Memory B cell (primary cell): ENCODE measurements around the gene FBXL16.

Experiments
- ATAC-seq: fragments of 150-1000 bp; cut with Tn5 transposase; 2 replicates; pipeline ENCODE4 v1.10.0; 2021; ENCODE audit warnings: low read depth, mild to moderate bottlenecking, moderate library complexity
- DNase-seq, 2 donors: peaks; one replicate each; pipeline ENCODE4 v3.0.0; 2022; ENCODE audit warnings: low spot score in 2 of 2
- H3K27ac Mint-ChIP-seq: one replicate; pipeline ENCODE4 v1.8.0; 2022; ENCODE audit warnings: mild to moderate bottlenecking, moderate library complexity, mixed read lengths
- H3K27me3 Mint-ChIP-seq: one replicate; pipeline ENCODE4 v1.8.0; 2022; ENCODE audit warnings: mixed read lengths
- H3K36me3 Mint-ChIP-seq: one replicate; pipeline ENCODE4 v1.8.0; 2022; ENCODE audit warnings: mild to moderate bottlenecking, mixed read lengths
- H3K4me1 Mint-ChIP-seq: one replicate; pipeline ENCODE4 v1.8.0; 2022; ENCODE audit warnings: mixed read lengths
- H3K4me3 Mint-ChIP-seq: one replicate; pipeline ENCODE4 v1.8.0; 2022; ENCODE audit warnings: mild to moderate bottlenecking, moderate library complexity, mixed read lengths
- H3K9me3 Mint-ChIP-seq: one replicate; pipeline ENCODE4 v1.8.0; 2022; ENCODE audit warnings: mixed read lengths

The FBXL16 gene

DNA sequence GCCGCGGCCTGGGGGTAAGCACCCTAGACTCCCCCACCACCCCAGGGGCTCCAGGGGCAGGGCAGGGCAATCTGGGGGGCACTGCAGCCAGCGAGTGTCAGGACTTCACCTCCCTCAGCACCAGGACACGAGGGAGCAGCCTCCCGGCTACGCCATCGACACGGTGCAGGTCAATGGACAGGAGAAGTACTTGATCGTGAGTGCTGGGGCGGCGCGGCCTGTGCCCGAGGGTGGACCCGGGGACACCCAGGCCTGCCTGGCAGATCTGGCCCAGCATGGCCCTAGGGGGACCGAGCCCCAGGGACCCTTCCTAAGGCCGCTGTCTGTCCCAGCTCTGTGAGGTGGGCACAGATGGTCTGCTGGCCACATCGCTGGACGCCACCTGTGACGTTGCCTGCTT, 33.2 kb downstream of the FBXL16 start:
- H3K36me3 Mint-ChIP-seq, result peaks cover 10% of the 10 kb centered on the region

DNA sequence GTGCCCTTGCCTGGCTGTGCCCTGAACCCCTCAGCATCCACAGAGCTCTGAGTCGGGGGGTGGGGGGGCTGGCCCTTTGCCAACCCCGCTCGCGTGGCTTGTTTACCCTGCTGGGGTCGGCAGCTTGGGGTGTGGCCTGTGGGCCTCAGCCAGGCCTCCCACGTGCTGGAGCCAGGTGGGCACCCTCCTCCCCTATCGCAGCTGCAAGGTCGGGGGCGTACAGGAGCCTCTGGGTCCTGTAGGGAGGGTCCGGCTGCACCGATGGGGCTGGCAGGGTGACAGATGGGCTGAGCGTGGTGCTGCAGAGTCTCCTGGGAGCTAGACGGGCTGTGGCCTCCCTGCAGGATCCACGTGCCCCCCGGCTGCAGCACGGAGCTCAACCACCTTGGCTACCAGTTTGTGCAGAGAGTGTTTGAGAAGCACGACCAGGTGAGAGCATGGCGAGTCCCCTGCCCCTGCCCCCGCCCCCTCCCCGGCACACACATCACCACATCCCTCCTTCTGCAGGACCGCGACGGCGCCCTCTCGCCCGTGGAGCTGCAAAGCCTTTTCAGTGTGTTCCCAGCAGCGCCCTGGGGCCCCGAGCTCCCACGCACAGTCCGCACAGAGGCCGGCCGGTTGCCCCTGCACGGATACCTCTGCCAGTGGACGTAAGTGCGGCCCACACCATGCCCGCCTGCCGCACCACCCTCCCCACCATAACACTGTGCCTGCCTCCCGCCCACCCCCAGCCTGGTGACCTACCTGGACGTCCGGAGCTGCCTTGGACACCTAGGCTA, 34.1 kb downstream of the FBXL16 start:
- Mint-ChIP-seq H3K27me3 (peaks cover 7% of the 10 kb centered on the region), H3K9me3 (no peaks in the 10 kb centered on the region), H3K27ac (no peak overlapping the region), H3K4me1 (peaks cover 9% of the 10 kb centered on the region), H3K4me3 (no peak overlapping the region), H3K36me3 (peaks cover 10% of the 10 kb centered on the region)
- ATAC-seq (no peak), DNase-seq (no peak)

More for the DNA sequence above, 33.2 kb downstream of the FBXL16 start:
- ATAC-seq (no peak), DNase-seq (no peak)
- no peaks in the 10 kb centered on the region for H3K9me3 Mint-ChIP-seq
- H3K4me3 Mint-ChIP-seq, result no peak overlapping the region
- H3K4me1 Mint-ChIP-seq, result peaks cover 9% of the 10 kb centered on the region
- peaks cover 7% of the 10 kb centered on the region for H3K27me3 Mint-ChIP-seq
- H3K27ac Mint-ChIP-seq, result no peak overlapping the region

DNA sequence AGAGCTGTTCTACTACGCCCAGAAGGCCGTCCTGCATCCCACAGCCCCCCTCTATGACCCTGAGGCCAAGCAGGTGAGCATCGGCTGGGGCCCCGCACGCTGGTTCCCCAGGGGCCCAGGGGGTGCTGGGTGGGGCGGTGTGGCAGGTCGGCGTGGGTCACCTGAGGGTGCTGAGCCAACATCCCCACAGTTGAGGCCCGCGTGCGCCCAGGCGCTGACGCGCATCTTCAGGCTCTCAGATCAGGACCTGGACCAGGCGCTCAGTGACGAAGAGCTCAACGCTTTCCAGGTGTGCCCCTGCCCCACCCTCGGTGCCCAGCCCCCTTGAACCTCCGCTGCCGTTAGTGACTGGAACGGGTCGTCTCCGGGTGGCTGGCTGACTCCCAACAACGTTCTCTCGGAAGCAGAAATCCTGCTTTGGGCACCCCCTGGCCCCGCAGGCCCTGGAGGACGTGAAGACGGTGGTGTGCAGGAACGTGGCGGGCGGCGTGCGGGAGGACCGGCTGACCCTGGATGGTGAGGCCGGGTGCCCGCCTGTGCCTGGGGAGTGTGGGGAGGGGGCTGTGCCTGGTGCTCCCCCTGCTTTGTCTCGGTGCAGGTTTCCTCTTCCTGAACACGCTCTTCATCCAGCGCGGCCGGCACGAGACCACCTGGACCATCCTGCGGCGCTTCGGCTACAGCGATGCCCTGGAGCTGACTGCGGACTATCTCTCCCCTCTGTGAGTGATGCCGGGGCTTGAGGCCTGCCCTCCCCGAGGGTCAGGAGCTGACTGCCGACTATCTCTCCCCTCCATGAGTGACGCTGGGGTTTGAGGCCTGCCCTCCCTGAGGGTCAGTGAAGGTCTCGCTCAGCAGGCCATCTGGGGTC, 34.9 kb downstream of the FBXL16 start:
- H3K9me3 Mint-ChIP-seq, result no peaks in the 10 kb centered on the region
- DNase-seq (no peak), ATAC-seq (no peak)
- H3K27me3 Mint-ChIP-seq, result peaks cover 7% of the 10 kb centered on the region
- H3K27ac Mint-ChIP-seq, result no peak overlapping the region
- H3K4me3 Mint-ChIP-seq, result no peak overlapping the region
- H3K36me3 Mint-ChIP-seq, result peaks cover 10% of the 10 kb centered on the region
- peaks cover 9% of the 10 kb centered on the region for H3K4me1 Mint-ChIP-seq

DNA sequence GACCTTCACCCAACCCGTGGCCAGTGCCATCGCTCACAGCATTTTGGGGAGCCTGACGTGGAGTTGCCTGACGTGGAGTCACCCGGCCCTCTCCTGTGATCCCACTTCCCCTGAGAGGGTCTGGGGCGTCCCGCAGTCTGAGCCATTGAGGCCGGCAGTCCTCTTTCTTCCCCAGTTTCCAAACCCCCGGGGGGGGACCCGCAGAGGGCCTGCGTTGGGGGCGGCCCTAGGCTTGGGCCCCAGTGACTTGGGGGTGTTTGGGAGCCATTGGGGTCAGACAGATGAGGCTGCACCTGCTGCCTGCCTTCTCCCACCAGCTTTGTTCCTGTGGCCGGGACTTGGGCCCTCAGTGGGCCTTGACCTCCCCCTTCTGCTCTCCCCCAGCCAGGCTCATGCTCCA, 35.9 kb downstream of the FBXL16 start:
- ATAC-seq (no peak), DNase-seq (no peak)
- Mint-ChIP-seq H3K27ac (no peak overlapping the region), H3K27me3 (no peaks in the 10 kb centered on the region), H3K9me3 (no peaks in the 10 kb centered on the region), H3K36me3 (peaks cover 9% of the 10 kb centered on the region), H3K4me1 (peaks cover 3% of the 10 kb centered on the region), H3K4me3 (peak overlapping the region; percentile 25)

DNA sequence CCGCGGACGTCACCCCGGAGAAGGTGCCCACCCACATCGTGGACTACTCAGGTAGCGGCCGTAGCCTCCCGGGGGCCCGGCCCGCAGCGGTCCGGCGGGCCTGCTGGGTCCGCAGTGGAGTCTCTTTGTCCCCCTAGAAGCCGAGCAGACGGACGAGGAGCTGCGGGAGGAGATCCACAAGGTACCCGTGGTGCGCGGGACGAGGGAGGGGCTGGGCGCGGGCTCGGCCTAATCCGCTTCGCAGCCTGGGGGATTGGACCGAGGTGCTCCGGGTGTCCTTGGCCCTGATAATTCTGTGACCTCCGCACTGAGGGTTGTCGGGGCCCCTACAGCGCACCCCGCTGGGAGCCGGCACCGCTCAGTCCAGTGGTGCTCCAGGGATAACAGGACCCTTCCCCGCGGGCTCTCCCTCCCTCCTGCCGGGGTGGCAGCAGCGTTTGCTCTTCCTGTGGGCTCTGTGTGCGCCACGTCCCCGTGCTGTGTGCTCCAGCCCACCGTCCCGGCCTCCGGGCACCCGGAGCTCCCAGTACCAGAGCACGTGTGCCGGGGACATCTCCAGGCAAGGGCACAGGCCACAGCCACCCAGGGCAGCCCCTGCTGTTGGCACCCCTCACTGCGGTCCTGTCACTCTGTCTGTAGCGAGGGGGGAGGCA, 37.0 kb downstream of the FBXL16 start:
- peak overlapping the region; percentile 65 for H3K27ac Mint-ChIP-seq
- no peaks in the 10 kb centered on the region for H3K9me3 Mint-ChIP-seq
- no peaks in the 10 kb centered on the region for H3K27me3 Mint-ChIP-seq
- H3K4me3 Mint-ChIP-seq, result peak overlapping the region; percentile 81
- H3K4me1 Mint-ChIP-seq, result peaks cover 3% of the 10 kb centered on the region
- no peak for ATAC-seq
- peaks cover 9% of the 10 kb centered on the region for H3K36me3 Mint-ChIP-seq
- no peak for DNase-seq

DNA sequence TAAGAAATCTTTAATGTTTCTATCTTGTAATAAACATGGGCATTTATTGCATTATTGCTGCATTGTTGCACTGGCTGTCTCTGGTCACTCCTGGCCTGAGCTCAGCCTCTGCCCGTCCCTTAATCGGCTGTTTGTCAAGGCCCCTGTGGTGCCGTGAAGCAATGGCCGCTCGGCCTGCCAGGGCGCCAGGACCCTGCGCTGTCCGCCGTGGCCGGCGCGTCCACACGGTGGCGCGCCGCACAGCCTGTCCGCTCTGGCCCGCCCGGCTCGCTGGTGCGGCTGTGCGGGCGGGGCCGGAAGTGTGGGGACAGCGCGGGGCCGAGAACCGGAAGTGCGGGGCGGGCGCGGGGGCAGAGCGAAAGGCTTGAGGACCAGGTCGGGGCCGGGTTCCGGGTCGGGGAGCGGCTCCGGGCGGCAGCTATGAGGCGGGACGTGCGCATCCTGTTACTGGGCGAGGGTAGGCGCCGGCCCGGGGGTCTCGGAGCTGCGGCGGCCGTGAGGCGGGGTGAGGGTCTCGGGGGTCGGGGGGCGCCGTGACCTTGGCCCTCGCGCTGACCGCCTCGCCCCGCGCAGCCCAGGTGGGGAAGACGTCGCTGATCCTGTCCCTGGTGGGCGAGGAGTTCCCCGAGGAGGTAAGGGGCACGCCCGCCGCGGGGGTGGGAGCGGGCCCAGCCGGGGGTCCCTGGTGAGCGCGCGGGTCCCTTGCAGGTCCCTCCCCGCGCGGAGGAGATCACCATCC, 37.7 kb downstream of the FBXL16 start, which contains the start of gene RHOT2:
TSS of gene RHOT2 (plus strand) at position 353 of the 739 bp plus-strand sequence. CDS start at position 421, 68 bp downstream.
- ATAC-seq (peak; percentile 96), DNase-seq (peak; percentile 89 to 95)
- no peaks in the 10 kb centered on the region for H3K27me3 Mint-ChIP-seq
- H3K9me3 Mint-ChIP-seq, result no peaks in the 10 kb centered on the region
- peaks cover 7% of the 10 kb centered on the region for H3K36me3 Mint-ChIP-seq
- peak within 1 kb of the TSS; percentile 68 for H3K27ac Mint-ChIP-seq
- H3K4me1 Mint-ChIP-seq, result peaks cover 3% of the 10 kb centered on the region
- H3K4me3 Mint-ChIP-seq, result peak within 1 kb of the TSS; percentile 81

DNA sequence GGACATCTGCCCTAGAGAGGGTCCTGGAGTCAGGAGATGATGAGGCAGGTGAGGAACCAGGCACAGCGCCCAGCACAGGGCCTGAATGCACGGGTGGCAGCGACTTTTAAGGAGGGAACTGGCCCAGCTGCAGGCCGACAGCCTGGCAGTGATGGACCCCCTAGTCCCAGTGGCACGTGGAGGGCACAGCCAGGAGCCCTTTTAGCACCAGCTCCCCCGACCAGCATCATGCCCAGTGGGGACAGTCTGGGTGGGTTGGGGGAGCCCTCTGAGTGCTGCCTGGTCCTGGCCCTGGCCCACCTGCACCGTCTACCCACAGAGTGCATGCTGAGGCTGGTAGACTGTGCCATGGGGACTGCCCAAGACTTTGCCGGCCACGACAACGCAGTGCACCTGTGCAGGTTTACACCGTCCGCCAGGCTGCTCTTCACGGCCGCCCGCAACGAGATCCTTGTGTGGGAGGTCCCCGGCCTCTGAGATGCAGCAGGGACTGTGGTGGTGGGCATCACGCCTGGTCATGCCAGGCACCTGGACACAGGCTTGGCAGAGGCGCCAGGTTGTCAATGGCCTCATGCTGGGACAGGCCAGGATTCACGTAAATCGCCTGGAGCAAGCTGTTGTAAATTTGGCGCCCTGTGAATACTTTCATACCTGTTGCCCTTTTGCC, 38.4 kb downstream of the FBXL16 start:
- H3K4me3 Mint-ChIP-seq, result peak overlapping the region; percentile 81
- no peaks in the 10 kb centered on the region for H3K27me3 Mint-ChIP-seq
- peaks cover 5% of the 10 kb centered on the region for H3K36me3 Mint-ChIP-seq
- H3K9me3 Mint-ChIP-seq, result no peaks in the 10 kb centered on the region
- H3K27ac Mint-ChIP-seq, result peak overlapping the region; percentile 68
- no peak for ATAC-seq
- peaks cover 3% of the 10 kb centered on the region for H3K4me1 Mint-ChIP-seq
- DNase-seq, result no peak

DNA sequence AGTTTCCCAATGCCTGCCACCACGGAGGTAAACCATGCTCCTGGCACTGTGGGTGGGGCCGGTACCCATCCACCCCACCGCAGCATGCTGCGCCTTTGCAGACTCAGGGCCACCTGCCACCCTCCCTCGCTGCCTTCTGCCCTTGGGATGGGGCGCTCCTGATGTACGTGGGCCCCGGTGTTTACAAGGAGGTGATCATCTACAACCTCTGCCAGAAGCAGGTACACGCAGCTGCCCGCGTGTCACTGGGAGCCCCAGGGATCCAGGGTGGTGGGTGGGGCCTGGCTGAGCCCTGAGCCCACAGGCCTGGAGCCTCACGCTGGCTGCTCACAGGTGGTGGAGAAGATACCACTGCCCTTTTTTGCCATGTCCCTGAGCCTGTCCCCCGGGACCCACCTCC, 39.0 kb downstream of the FBXL16 start:
- Mint-ChIP-seq H3K9me3 (no peaks in the 10 kb centered on the region), H3K27me3 (no peaks in the 10 kb centered on the region), H3K27ac (no peak overlapping the region), H3K4me3 (no peak overlapping the region), H3K4me1 (peaks cover 3% of the 10 kb centered on the region), H3K36me3 (peaks cover 5% of the 10 kb centered on the region)
- no peak for DNase-seq
- ATAC-seq, result no peak

DNA sequence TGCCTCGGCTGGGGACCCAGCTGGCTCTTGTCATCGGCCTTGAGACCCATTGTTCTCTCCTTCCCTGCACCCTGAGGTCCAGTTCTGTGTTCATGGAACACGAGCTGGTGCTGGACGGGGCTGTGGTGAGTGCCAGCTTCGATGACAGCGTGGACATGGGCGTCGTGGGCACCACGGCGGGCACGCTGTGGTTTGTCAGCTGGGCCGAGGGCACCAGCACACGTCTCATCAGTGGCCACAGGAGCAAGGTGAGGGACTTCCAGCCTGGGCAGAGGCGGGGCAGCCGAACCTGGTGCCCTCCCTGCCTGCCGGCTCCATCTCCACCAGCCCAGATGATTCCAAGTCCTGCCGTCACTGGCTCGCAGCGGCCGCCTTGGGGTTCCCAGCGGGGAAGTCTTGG, 43.0 kb downstream of the FBXL16 start:
- H3K36me3 Mint-ChIP-seq, result no peaks in the 10 kb centered on the region
- no peaks in the 10 kb centered on the region for H3K9me3 Mint-ChIP-seq
- no peaks in the 10 kb centered on the region for H3K27me3 Mint-ChIP-seq
- ATAC-seq (no peak), DNase-seq (no peak)
- no peak overlapping the region for H3K4me3 Mint-ChIP-seq
- H3K4me1 Mint-ChIP-seq, result peaks cover 6% of the 10 kb centered on the region
- no peak overlapping the region for H3K27ac Mint-ChIP-seq

DNA sequence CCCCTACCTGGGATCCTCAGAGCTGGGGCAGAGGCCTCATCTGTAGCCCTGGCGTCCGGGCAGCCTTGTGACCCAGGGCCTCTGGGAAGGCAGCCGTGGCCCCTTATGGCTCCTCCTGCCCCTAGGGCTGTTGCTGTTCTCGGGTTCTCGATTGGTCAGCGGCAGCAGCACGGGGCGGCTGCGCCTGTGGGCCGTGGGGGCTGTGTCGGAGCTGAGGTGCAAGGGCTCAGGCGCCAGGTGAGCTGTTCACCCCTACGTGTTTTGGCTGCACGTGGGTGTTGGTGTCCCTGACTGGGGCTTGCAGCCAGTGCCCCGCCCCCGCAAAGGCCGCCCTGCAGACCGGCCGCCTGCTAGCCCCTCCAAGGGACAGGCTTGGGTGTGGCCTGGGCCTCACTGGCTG, 43.5 kb downstream of the FBXL16 start:
- Mint-ChIP-seq H3K36me3 (no peaks in the 10 kb centered on the region), H3K9me3 (no peaks in the 10 kb centered on the region), H3K4me1 (peaks cover 6% of the 10 kb centered on the region), H3K27me3 (no peaks in the 10 kb centered on the region), H3K27ac (no peak overlapping the region), H3K4me3 (no peak overlapping the region)
- no peak for ATAC-seq
- no peak for DNase-seq

DNA sequence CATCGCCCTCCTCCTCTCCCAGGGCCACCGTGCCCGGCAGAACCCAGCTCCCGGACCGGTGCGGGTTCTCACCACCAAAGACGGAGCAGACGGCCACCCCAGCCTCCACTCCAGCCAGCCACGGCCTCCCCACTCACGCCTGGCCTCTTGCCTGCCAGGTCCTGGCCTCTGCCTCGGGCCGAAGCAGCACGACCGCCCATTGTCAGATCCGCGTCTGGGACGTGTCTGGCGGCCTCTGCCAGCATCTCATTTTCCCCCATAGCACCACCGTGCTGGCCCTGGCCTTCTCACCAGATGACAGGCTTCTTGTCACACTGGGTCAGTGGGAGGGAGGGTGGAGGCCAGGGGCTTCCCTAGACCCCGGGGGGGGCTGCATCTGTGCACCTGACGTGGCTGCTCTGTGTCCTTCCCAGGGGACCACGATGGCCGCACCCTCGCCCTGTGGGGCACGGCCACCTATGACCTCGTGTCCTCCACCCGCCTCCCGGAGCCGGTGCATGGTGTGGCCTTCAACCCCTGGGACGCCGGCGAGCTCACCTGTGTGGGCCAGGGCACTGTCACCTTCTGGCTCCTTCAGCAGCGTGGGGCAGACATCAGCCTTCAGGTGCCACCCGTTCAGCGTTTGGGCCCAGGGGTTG, 44.3 kb downstream of the FBXL16 start:
- DNase-seq (no peak), ATAC-seq (no peak)
- Mint-ChIP-seq H3K4me3 (peak overlapping the region; percentile 29), H3K27ac (no peak overlapping the region), H3K4me1 (peaks cover 6% of the 10 kb centered on the region), H3K9me3 (no peaks in the 10 kb centered on the region), H3K36me3 (no peaks in the 10 kb centered on the region), H3K27me3 (no peaks in the 10 kb centered on the region)

DNA sequence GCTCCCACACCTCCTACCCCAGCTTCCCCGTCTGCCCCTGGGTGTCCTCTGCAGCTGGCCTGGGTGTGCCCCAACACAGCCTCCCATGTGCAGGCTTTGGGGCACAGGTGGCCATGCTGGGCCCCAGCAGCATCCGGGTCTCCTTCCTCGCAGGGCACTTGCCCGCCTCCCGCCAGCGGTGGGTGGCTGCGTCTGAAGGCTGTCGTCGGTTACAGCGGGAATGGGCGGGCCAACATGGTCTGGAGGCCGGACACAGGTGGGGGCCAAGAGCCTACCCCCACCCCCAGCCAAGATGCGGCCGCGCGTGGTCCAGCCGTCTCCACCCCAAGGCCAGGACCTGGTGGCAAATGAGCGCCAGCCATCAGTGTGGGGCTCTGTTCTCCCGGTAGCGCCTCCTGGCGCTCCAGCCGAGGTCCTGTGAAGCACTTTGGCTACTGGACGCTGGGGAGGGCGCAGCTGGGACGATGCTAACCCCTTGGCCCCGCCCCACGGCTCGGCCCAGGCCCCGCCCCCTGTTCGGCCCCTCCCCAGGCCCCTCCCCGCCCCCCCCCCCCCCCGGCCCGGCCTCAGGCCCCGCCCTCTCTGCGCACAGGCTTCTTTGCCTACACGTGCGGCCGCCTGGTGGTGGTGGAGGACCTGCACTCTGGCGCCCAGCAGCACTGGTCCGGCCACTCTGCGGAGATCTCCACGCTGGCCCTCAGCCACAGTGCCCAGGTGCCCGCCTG, 45.0 kb downstream of the FBXL16 start:
- Mint-ChIP-seq H3K27me3 (no peaks in the 10 kb centered on the region), H3K4me1 (peaks cover 6% of the 10 kb centered on the region), H3K4me3 (peak overlapping the region; percentile 52), H3K27ac (no peak overlapping the region), H3K36me3 (no peaks in the 10 kb centered on the region), H3K9me3 (no peaks in the 10 kb centered on the region)
- peak; percentile 62 to 65 for DNase-seq
- ATAC-seq, result peak; percentile 78
